Stimulated activated CD4-positive, alpha-beta T cell treated with anti-CD3 and anti-CD28 coated beads, Interleukin-15, amount 100 ng/mL, for 48 hours (primary cell): Measurements from ENCODE around the gene RLF.

ENCODE experiments used
- DNase-seq, 2 donors: peaks; one replicate each; pipeline ENCODE4 v3.0.0-alpha.2; 2020; ENCODE audit warnings: low read depth in 2 of 2

RLF gene, protein sequence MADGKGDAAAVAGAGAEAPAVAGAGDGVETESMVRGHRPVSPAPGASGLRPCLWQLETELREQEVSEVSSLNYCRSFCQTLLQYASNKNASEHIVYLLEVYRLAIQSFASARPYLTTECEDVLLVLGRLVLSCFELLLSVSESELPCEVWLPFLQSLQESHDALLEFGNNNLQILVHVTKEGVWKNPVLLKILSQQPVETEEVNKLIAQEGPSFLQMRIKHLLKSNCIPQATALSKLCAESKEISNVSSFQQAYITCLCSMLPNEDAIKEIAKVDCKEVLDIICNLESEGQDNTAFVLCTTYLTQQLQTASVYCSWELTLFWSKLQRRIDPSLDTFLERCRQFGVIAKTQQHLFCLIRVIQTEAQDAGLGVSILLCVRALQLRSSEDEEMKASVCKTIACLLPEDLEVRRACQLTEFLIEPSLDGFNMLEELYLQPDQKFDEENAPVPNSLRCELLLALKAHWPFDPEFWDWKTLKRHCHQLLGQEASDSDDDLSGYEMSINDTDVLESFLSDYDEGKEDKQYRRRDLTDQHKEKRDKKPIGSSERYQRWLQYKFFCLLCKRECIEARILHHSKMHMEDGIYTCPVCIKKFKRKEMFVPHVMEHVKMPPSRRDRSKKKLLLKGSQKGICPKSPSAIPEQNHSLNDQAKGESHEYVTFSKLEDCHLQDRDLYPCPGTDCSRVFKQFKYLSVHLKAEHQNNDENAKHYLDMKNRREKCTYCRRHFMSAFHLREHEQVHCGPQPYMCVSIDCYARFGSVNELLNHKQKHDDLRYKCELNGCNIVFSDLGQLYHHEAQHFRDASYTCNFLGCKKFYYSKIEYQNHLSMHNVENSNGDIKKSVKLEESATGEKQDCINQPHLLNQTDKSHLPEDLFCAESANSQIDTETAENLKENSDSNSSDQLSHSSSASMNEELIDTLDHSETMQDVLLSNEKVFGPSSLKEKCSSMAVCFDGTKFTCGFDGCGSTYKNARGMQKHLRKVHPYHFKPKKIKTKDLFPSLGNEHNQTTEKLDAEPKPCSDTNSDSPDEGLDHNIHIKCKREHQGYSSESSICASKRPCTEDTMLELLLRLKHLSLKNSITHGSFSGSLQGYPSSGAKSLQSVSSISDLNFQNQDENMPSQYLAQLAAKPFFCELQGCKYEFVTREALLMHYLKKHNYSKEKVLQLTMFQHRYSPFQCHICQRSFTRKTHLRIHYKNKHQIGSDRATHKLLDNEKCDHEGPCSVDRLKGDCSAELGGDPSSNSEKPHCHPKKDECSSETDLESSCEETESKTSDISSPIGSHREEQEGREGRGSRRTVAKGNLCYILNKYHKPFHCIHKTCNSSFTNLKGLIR (N-terminal part only)

DNA sequence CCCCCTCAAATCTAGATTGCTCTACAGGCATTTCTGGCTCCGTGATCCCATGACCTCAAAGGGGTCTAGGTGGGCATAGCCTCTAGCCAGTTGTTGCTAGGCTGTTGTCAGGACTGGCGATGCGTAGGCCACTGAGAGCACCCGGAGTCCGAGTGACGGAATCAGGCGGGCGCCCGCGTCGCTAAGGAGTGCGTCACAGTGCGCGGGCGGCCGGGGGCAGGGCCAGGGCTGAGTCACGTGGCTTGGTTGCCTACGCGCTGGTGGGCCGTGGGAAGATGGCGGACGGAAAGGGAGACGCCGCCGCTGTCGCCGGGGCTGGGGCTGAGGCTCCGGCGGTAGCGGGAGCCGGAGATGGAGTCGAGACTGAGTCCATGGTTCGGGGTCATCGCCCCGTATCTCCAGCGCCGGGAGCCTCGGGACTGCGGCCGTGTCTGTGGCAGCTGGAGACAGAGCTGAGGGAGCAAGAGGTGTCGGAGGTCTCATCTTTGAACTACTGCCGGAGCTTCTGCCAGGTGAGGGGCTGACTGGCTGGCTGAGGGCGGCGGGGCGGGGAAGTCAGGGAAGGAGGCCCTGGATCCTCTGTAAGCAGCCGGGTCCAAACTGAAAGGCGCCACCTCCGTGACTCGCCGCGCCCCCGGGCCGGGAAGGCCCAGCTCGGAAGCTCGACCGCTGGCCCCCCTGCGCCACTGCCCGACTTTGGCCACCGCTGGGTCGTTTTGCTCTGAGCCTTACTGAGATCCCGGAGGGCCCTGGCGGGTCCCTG lies at the start of gene RLF:
Gene RLF, plus strand, starts transcription at position 263 of the 763 bp plus-strand sequence. Its CDS starts 13 bp downstream, at position 276.
- peak; percentile 91 to 96 for DNase-seq

DNA sequence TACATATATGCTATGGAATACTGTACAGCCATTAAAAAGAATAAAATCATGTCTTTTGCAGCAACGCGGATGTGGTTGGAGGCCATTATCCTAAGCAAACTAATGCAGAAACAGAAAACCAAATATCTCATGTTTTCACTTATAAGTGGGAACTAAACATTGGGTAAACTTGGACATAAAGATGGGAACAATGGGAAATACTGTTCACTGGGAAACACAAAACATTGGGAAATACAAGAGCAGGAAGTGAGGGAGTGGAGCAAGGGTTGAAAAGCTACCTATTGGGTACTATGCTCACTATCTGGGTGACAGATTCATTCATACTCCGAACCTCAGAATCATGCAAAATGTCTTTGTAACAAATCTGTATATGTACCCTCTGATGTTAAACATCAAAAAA lies 46.8 kb upstream of the RLF start:
- DNase-seq: no peak

DNA sequence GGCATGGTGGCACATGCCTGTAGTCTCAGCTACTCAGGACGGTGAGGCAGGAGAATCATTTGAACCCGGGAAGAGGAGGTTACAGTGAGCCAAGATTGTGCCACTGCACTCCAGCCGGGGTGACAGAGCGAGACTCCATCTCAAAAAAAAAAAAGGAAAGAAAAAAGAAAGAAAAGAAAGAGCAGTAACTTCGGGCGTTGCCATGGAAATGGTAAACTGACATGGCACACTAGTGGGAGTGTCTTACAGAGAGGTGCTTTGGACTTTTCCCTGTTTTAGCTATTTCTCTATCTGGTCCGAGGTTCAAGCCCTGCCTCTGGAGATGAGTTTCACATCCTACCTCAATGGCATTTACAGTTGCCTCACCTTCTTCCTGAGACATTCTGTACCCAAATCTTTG lies 41.1 kb upstream of the RLF start:
- DNase-seq: no peak

DNA sequence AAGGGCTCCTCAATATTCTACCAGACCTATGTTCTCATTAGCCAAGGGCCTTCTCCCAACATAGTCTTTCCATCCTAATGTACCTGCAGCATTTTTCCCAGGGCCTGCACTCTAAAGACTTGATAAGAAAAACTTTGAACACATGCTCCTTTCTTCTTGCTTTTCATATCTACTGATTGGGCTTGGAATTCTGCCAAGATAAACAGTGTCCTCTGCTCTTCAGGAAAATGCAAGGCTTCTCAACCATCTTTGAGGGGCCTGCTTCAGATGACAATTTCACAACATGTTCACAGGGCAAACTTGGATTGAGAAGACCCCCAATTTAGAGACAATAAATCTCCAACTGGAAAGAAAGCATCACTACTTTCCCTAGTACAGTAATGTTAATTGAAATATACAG lies 38.3 kb upstream of the RLF start:
- no peak for DNase-seq

DNA sequence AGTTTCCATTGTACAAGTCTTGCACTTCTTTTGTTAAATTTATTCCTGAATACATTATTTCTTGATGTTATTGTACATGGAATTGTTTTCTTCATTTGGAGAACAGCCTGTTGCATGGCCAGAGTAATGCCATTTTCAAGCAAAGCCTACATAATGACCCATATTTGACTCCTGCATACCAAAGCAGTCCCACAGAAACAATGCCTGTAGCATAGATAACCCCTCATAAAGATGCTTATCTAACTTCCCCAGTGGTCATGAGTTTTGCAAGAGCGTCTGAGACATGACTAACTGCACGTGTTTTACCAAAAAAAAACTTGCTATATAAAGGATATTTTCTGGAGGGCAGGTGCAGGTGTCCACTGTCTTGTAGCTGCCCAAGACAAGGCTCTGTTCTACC lies 30.3 kb upstream of the RLF start:
- no peak for DNase-seq

DNA sequence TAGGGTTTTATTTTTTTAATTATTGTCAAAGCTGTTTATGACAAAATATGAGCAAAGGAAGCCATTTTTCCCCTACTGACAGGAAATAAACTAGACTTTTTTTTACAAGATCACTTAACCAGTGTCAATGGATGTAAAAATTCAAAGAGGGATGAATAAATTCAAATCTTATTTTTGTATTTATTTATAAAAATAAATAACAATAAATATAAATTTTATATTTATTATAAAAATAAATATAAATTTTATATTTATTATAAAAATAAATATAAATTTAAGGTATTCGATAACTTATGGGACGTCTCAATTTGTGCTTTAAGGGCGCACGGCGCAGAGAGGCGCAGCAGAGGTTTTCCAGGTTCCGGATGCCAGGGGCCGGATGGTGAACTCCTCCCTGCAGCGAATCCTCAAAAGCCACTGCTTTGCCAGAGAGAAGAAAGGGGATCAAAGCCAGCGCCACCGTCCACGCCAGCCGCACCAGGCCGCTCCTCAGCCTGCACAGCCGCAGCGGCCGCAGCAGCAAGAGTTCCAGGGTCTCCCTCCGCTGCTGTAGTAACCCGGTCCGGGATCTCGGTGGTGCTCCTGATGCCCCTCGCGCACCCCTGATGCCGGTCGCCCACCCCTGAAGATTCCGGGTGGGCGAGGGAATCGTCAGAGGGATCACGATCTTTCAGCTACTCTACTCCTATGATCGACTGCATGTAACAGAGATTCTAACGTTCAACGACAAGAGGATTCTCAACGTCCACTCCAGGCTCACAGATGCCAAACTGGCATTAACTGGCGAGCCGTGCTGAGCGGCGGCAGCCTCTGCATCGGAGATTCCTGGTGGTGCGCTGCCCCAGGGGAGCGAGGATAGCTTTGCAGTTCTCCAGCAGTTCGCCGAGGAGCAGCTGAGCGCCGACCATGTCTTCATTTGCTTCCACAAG lies 28.5 kb upstream of the RLF start:
- no peak for DNase-seq

DNA sequence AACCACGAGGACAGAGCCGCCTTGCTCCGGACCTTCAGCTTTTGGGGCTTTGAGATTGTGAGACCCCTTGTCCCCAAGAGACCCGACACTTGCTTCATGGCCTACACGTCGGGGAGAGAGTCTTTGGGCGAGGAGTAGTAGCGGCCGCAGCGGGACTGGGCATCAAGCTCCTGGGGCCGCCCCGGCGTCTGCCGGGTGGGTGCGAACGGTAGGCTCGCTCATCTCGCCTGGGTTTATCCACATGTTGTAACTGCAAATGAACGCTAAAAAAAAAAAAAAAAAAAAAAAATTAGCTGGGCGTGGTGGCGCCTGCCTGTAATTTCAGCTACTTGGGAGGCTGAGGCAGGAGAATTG lies 27.9 kb upstream of the RLF start:
- DNase-seq: no peak

DNA sequence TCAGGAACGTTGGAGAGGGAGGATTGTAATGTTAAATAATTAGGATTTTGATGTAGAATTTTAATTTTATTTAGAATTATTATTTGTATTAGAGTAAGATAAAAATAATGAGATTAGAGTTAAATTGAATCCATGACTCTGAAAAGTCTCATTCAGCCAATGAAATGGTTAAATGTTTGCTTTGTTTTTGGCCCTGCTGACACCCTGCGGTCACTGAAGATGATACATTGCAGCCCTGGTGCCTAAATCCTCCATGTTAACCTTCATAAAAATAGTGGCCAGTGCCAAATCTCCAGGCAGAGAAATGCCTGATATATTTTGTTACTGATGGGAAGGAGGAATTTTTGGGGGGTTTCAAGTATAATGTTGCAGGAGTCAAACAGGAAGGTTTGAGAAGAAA lies 27.3 kb upstream of the RLF start:
- no peak for DNase-seq

DNA sequence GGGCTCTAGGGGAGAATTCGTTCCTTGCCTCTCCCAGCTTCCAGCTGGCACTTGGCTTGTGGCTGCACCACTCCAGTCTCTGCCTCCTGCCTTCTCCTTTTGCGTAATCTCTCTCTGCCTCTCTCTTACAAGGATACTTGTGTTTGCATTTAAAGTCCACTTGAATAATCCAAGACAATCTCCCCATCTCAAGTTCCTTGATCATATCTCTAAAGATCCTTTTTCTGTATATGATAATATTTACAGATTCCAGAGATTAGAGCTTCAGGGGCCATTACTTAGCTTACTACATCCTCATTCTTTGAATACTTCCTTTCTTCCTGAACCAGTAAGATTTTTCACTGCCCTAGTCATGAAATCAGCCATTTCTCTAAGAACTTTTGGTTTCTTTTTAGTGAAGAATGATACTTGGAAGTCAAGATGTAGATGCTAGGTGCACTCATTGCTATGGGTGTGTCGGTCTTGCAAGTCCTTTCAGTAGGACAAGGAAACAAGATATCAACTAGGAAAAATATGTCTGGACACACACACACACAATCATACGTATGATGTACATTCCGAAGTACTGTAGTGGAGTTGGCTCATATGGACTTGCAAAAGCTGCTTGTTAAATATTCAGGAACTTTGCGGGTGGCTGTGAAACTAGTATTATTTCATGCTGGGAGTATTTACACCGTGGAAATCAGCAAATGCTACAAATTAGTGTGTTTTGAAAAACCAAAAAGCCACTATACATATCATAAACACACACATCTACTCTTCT lies 20.8 kb upstream of the RLF start:
- DNase-seq: no peak

DNA sequence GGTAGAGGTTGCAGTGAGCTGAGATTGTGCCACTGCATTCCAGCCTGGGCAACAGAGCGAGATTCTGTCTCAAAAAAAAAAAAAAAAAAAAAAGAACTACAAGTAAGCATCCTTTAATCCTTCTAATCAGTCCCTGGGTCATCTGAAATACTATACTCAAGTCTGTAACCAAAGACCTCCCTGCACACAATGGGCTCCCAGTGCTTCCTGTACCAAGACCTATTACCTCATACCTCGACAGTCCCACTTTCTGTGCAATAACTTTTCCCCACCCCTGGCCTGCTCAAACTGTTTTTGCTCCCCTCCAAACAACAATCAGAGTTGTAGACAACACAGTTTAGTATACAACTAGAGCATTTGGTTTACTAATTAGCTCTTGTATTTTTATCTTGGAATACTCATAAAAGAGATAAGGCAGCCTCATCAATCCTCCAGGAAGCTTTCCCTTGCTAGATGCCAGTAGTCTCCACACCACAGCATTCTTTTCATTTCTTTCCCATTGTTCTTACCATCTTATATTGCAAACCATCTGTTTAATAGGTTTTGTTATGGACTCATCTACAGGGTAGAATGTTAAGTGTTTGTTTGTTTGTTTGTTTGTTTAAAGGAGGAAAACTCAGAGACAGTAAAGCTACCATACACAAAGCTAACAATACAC lies 19.2 kb upstream of the RLF start:
- DNase-seq: no peak

DNA sequence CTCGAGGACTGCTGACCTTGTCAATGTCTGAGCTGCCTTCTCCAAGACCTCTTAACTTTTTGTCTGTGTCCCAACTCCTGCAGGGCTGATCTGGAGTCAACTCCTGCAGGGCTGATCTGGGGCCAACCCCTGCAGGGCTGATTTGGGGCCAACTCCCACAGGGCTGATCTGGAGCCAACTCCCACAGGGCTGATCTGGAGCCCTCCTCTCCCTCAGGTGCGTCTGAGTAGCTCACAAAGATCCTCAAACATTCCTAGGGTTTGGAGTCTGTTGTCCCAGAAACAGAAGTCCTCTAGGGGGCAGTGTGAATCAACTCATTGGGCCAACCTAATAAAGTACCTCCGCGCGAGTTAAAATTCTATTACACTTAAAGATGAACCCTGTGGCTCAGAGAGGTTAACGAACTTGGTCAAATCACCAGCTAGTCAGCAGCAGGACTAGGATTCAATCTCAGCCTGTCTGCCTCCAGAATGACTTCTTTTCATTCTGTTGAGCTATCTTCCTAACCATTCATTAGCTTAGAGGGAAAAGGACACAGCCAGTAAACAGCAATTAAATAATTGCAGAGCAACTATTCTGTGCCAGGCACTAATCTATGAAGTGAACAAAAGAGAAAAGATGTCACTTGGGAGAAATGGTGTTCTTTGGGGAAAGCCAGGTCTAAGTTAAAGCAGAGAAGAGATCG lies 17.2 kb upstream of the RLF start:
- peak; percentile 12 to 45 for DNase-seq

DNA sequence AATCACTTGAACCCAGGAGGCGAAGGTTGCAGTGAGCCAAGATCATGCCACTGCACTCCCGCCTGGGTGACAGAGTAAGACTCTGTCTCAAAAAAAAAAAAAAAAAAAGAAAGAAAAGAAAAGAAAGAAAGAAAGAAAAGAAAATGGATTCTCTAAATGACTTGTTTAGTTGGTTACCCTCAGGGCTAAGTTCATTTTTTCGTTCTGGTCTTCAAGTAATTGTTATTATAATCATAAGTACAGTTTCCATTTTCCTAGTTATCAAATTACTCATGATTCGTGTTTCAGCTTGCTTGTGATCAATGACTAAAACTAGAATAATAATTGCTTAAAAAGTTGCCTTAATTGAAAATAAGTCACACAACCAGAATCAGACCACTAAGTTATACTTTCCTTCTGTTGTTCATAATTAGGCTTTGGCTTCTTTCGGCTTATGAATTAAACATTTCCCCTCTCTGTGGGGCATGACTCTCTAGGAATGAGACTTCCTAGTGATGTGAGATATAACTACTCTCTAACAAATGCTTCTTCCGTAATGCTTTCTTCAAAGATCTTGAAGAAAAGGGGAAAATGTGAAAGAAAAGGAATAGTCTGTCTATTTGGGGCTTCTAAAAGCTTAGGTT lies 9.6 kb upstream of the RLF start:
- no peak for DNase-seq

DNA sequence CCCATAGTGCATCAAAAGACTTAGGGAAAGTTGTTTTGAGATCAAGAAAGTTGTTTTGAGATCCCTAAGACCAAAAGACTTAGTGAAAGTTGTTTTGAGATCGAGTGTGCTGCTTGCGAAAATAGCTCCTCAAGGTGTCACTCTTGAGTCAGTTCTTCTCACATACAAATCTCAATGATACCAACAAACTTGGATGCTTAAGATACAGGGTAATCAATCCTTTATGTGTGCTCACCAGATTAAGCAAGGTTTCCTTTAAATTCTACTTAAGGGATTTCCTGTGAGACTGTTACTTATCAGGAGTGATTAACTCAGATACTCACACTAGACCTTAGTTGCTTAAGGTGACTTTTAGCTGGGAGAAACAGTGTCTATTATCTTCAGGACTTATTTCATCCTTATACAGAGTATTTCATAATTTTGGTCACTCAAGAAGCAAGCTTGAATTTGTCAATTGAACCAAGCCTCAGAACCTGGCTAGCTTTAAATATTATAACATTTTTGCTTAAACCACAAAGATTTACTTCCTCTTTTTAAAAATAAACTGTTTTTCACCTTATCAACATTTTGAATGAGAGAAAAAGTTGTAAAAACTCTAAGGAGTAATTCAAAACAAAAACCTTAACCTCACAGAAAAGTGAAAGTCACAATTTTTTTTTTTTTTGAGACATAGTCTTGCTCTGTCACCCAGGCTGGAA lies 8.0 kb upstream of the RLF start:
- DNase-seq: no peak

DNA sequence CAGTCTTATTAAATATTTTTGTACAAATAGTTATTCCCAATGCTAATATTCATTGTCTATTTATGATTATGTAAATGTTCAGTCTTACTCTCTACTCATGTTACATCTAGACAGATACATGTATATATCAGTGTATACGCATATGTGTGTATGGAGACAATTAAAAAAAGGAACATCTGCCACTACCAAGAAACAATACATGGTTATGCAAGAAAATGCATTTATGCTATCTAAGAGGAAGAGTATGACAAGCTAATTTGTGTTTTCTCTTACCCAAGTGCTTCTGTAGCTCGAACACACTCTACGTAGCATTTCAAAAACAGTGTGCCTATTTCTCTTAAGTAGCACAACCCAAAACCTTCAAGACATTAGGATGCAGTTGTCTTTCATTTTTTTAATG lies 6.1 kb upstream of the RLF start:
- no peak for DNase-seq

DNA sequence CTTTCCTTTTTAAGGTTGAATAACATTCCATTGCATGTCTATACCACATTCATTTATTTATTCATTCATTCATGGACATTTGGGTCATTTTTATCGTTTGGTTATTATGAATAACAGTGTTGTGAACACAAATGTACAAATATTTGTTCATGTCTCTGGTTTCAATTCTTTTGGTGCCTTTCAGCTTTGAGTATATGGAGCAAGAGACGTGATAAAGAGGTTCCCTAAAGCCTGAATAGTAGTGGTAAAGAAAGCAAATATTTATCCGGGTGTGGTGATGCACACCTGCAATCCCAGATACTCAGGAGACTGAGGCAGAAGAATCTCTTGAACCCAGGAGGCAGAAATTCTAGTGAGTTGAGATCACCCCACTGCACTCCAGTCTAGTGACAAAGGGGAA lies 5.3 kb upstream of the RLF start:
- no peak for DNase-seq

DNA sequence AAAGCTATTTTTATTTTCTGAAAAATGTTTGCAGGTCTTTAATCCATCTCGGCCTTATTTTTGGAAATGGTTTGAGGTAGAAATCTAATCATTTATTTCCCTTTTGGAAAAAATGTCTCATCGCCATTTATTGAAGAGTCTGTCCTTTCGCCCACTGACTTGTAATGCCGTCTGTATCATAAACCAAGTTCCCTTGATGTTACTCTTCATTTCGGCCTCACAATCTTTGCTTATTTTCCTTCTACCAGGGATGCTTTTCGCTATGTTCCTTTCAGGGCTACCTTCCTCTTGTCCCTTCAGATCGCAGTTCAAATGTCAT lies 422 bp upstream of the RLF start:
- no peak for DNase-seq

DNA sequence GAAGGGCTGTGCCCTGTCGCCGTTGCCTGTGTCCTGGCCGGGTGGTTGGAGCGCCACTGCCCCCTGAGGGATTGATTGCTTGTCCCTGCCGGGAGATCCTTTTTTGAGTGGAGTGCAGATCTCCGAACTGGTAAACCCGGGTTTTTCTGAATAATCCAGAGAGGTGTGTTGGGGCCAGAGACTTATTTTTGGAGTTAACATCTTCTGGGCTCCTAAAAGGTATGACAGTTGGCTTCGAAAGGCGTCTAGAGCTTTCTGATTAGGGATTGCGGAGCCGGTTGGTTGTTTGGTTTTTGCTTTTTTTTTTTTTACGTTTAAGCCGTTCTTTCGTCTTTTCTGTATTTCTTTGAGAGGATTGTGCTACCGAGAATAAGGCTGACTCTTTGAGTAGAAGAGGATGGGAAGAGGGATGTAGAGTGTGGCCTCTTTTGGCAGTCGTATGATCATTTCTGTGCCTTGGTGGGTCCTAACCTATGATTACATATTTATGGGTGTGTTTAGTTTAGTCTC lies 756 bp downstream of the RLF start:
- no peak for DNase-seq
